Kidney glomerular epithelial cell (primary cell): Measurements from ENCODE around the gene FAU.
A peak's percentile ranks its signal among the peaks of the same experiment; 100 is the strongest.

ENCODE experiments used
- DNase-seq: peaks from one replicate; lab custom pipeline; 2025; lab: John Stamatoyannopoulos, UW

The FAU gene

GRCh38 chr11:65135633-65136145 is 13.8 kb upstream of the FAU start:
- DNase-seq = no peak

DNA sequence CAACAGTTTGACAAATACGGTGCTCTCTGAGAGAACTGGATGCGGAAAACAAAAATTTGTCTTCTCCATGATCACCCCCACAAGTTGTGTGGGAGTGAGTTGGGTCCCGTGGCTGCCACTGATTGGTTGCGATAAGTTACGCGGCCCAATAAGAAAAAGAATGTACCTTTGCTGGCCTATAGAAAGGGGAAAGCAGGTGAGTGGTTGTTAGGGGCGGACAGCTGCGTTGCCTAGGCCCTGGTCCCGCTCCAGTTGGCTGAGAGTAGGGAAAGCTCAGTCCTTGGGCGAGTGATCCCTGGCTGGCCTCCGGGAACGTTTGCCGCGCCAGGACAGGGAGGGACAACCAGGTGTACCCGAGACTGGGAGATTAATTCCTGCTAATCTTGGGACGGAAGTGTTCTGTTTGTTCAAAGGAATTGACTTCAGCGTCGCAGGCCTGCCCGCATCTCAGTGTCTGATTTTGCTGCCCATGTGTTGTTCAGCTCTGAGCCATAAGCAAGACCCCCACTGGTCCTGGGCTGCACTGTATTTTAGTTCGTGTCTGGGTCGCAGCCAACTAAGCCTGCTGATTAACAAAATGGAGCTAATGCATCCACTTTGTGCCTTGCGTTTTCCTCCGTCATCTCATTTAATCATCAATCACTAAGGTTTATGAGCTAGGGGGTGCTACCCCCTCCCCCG is 13.2 kb upstream of the FAU start:
- peak; percentile 98 for DNase-seq

DNA sequence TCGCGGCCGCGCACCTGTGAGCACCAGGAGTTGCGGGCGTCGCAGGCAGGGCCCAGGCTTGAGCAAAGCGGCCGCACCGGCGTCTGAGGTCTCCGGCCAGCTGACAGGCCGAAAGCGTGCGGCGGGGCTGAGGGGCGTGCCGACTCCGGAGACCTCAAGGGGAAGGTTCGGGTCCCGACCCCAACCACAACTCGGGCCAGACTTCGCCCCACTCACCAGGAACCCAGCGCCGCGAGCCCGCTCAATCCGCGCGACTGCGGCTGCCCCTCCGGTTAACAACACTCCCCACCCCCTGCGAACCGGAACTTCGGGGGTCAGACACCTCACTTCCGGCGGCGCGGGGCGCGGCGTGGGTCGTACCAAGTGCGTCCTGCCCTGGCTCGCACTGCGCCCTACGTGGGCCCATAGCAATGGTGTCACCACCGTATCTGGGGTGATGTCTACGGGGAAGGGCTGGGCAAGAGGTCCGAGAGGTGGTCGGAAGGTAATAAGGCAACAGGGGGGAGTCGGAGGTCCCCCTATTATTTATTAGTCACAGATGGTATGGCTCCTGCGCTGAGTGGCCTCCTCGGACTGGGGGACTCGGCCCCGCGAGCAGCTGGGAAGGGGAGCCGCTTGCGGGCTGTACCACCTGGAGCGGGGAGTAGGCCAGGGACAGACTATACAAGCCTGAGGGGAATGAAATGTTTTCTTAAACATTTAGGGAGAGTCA is 12.5 kb upstream of the FAU start, which contains the start of gene SYVN1:
Gene SYVN1, minus strand, starts transcription at position 280 of the 712 bp plus-strand sequence. CDS start 918 bp downstream, outside the sequence.
- DNase-seq = peak; percentile 92

DNA sequence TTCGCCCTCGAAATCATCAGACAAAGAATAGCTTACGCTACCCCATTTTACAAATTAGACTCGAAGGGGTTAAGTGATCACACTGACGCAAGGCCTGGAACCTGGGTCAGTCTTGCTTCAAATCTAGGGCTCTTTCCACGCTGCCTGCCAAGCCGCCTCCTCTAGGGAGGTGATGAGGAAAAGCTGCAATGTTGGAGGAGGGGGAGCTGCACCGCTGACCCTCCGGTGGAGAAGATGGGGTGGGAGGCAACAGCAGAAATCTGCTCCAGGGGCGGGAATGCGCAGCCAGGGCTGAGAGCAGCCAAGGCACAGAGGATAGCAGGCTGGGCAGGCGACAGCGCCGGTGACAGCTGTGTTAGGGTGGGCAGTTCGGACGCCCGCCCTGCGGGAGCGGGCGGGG is 11.8 kb upstream of the FAU start:
- no peak for DNase-seq

- DNase-seq = peak; percentile 31
These were observed 11.2 kb upstream of the FAU start for GRCh38 chr11:65132988-65133700.

DNA sequence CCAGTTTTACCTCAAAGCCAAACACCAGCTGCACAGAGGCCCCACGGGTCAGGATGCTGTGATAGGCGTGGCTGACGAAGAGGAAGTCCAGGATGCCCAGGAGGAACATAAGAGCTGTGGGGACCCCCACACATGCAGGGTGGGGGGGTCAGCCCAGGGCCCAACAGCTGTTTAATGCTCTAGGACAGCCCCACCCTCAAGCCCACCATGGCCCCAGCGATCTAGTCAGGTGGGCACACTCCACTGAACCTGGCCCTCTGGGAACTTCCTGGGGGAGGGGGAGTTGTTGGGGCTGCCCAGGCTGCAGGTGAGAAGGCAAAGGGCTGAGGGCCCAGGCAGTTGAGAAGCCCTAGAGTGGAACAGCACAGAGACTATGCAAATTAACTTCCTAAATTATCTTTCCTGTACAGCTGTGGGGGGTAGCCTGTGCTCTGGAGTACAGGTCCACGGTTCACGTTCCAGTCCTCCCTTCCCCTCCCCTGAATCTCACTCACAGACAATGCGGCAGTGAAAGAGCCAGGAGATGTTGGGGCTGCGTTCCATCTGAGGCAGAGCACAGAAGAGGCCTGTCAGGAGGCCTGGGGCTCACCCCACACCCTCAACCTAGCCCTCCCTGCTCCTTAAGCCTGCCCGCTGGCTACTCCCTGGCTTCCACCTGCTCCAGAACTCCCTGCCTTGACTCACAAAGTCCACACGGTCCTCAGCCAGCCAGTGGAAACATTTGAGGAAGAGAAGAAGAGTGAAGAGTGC is 10.5 kb upstream of the FAU start:
- no peak for DNase-seq

DNA sequence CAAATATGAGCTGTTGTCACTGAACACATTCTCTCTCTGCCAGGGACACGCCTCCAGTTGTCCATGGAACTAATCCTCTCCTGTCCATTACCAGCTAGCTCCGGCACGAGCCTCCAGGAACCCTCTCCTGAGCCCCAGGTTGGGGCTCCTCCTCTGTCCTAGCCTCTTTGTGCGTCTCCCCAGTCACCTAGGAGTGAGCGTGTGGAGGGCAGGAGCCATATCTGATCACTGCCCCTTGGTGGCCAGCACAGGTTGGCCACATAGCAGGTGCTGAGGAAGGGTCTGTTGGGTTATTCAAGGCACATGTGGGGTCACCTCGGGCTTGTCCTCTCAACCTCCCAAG is 9.9 kb upstream of the FAU start:
- no peak for DNase-seq

- no peak for DNase-seq
These were observed 9.5 kb upstream of the FAU start for GRCh38 chr11:65131417-65131776.

GRCh38 chr11:65130631-65131416 is 8.9 kb upstream of the FAU start:
- no peak for DNase-seq

DNA sequence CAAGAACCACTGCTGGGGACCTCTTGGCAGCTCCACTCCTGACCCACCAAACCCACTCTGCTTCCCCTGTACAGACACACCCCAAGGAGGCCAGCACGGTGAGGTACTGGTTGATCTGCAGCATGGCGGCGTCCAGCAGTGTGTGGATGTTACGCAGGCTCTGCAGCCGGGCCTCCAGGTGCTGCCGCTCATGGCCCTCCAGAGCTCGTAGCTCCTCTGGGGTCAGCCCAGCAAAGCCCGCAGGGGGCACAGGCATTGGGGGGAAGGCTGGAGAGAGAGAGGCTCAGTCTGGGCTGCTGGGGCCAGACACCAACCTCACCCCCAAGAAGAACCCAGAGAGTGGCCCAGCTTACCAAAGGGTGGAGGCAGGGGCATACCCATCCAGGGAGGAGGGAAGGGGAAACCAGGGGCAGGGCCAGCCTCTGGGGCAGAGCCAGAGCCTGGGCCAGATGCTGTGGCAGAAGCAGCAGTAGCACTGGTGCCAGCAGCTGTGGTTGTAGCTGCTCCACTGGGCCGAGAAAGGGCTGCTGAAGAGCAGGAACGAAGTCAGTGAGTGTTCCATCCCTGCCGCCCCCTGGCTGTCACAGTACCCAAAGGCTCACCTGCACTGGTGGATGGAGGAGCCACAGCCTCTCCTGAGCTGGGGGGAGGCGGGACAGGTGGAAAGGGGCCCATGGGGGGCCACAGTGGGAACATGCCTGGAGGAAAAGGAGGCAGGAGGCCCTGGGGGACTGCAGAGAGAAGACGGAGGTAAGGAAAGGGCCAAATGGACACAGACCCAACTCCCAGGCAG is 7.9 kb upstream of the FAU start:
- DNase-seq = no peak

GRCh38 chr11:65128182-65129145 is 6.5 kb upstream of the FAU start:
- DNase-seq = no peak

DNA sequence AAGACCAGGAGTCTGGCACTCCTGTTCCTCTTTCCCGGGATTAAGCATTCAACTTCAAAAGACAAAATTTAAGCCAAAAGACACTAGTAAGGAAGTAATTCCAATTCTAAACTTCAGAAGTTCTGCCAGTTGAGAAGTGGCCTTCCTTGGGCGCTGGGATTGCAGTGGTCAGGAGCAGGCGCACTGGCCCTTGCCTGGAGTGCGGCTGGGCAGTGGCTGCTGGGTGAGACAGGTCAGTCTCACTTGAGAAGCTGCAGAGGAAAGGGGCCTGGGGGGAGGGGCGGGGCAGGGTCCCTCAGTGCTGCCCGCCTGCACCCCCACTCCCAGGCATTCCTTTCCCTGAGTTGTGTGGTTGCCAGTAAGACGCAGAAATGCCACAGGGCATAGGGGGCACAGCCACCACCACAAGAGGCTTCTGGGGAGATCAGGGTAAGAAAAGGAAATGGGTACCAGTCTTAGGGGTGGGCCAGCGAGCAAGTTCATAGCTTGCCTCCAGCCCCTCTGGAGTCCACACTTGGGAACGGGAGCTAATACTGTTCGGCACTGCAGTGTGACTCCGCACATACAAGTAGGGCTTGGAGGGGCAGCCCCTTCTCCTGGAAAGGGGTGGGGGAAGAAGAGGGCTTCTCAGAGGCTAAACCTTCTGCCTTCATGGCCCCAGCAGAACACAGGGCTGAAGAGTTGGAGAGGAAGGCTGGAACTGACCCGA is 5.7 kb upstream of the FAU start:
- no peak for DNase-seq

DNA sequence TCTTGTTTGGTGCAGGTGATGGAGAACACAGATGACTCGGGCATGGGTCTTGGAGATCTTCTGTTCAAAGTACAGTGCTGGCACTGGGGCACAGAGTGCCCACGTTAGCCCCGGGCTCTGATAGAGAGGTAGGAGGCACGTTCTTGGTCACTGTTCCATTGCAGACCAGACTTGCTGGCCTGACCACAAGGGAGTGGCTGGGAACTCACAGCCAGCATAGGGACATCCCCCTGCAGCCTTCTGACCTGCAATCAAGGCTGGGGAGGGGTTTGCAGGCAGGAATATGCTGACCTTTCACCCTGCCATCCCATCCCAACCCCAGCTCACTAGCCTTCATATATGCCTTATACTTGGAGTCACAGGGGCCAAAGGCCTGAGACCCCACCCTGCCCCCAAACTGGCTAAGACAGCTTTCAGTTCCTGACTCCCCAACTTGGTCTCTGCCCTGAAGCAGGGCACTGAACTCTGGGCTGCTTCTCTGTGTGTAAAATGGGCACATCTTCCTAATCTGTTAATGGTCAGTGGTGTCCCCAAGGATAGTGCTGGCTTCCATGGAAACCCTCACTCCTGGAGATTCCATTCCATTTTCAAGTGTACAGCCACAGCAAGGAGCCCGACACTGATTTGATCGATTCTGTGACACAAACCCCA is 4.8 kb upstream of the FAU start:
- no peak for DNase-seq

DNA sequence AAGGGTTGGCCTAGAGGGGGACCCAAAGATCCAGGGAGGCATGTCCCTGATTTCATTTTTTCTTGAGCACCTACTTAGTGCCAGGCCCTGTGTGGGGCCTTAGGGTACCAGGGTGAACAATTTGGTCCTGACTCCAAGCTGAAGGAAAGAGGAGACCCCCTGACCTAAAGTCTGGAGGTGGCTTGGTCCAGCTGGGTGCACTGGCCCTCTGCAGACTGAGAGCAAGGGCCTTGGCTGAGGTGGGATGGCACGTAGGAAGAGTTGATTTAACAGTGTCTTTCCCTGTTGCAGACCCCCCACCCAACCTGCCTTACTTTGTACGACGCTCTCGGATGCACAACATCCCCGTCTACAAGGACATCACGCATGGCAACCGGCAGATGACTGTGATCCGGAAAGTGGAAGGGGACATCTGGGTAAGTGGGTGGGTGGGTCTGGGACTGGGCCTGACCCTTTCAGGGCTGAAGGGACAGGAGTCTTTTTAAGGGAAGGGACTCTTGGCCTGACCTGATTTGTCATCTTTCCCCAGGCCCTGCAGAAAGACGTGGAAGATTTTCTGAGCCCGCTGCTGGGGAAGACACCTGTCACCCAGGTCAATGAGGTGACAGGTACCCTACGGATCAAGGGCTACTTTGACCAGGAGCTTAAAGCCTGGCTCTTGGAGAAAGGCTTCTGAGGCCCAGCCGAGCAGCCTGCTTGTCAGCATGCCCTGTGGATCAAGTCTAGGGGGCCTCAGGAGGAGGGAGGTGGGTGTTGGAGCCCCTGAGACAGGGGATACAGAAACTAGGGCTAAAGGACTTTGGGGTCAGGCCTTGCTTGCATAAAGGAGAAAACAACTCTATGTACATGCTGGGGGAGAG is 3.5 kb upstream of the FAU start:
- DNase-seq = no peak

DNA sequence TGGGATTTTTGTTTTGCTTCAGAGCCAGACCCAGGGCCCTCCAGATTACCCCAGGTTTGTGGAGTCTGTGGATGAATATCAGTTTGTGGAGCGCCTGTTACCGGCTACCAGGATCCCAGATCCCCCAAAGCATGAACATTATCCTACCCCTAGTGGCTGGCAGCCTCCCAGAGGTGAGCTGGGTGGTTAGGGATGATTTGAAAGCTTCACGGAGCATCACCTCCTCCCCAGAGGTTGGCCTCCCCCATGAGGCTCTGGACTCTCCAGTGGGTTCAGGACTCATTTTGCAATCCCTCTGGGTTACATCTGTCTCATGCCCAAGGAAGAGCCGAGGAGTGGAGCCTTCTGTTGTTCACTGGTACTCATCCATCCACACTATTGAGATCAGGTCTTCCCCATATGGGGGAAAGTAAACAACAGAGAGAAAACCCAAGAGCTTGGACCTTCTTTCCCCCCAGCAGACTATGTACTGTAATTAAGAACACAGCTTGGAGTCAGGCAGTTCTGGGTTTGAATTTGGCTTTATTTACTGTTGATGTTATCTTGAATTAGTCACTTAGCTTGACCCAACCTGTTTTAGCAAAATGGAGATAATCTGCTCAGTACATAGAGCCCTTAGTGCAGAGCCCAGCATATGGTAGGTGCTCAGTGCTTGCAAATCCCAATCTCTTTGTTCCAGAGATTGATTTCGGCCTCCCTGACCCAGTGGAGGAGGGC is 2.7 kb upstream of the FAU start:
- no peak for DNase-seq

DNA sequence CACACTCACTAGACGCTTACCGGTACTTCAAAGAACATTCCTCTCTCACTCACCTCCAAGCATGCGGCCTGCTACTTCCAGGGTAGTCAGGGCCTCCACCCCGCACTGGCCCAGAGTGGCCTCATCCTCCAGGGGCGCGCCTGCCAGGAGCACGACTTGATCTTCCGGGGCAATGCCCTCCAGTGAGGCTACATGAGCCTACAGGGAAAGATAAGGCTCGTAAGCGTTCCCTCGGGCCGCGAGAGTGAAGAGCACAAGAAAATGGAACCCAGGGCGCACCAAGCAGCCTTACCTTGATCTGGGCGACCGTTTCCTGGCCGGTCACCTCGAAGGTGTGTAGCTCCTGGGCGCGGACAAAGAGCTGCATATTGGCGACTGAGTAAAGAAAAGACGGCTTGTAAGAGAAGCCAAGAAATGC is 478 bp downstream of the FAU start:
- no peak for DNase-seq

- DNase-seq = no peak
These were observed 1.1 kb downstream of the FAU start for GRCh38 chr11:65120831-65121230.
